Stomach (tissue), 9 donors: ENCODE results near the gene KLHDC8A. TPM values are rescaled to one million over a fixed set of nuclear protein-coding genes. Genes with fewer than 3 reads are reported as not detected.
A peak's percentile ranks its signal among the peaks of the same experiment; 100 is the strongest.

Source experiments
- DNase-seq, 2 donors: peaks; one replicate each; pipeline versions ENCODE4 v3.0.0 to v3.0.0-alpha.2; 2013 to 2019
- H3K27ac ChIP-seq, 5 donors: fragments of 200-600 bp in 4 of 5; sonication (generic) in 4 of 5; one replicate each; pipeline ENCODE4 v1.5.1; 2013 to 2019; ENCODE audit warnings: mild to moderate bottlenecking in 1 of 5, moderate library complexity in 1 of 5
- H3K27me3 ChIP-seq, 3 donors: fragments of 200-600 bp; sonication (generic); one replicate each; pipeline ENCODE4 v1.5.1; 2017 to 2019; ENCODE audit warnings: mixed run types in 1 of 3
- H3K36me3 ChIP-seq, 4 donors: fragments of 200-600 bp; sonication (generic); 1 replicate in 3 of 4; 2 replicates in 1 of 4; pipeline ENCODE4 v1.5.1; 2016 to 2019
- H3K4me1 ChIP-seq, 4 donors: fragments of 200-600 bp; sonication (generic); one replicate each; pipeline ENCODE4 v1.5.1; 2016 to 2019
- H3K4me3 ChIP-seq, 4 donors: fragments of 200-600 bp; sonication (generic) in 3 of 4; one replicate each; pipeline ENCODE4 v1.5.1; 2016 to 2019; ENCODE audit warnings: mild to moderate bottlenecking in 1 of 4
- H3K9me3 ChIP-seq, 4 donors: fragments of 200-600 bp; sonication (generic); one replicate each; pipeline ENCODE4 v1.5.1; 2016 to 2019
- EP300 ChIP-seq: sonication (generic); formaldehyde crosslinking; IDR thresholded peaks from one replicate; pipeline ENCODE4 v1.6.1; 2017; ENCODE audit warnings: antibody characterized with exemption
- POLR2A ChIP-seq, 4 donors: fragments of 450-650 bp; IDR thresholded peaks; one replicate each; pipeline ENCODE4 v1.6.1; 2016; ENCODE audit warnings: antibody characterized with exemption in 4 of 4, control low read depth in 2 of 4, mild to moderate bottlenecking in 1 of 4, moderate library complexity in 1 of 4
- POLR2AphosphoS5 ChIP-seq, 3 donors: sonication (generic); formaldehyde crosslinking; IDR thresholded peaks; one replicate each; pipeline ENCODE4 v1.6.1; 2016; ENCODE audit warnings: antibody characterized with exemption in 3 of 3
- WGBS, 5 donors: extraction: QIAGEN DNeasy Blood & Tissue Kit in 3 of 5; methylation state at CpG; one replicate each; pipeline versions ENCODE4 v1.1.5 to v1.1.7; 2013 to 2018; 5-methylcytosine and 5-hydroxymethylcytosine counted together
- intact Hi-C: fragments of 100-400 bp; cut with DNase I; formaldehyde crosslinking; loops from one replicate; pipeline ENCODE4 v1.15.1; 2023; ENCODE audit warnings: low total_unique reads
- polyA plus RNA-seq, 3 donors: library from polyadenylated mRNA; stranded (reverse); fragments of 200-250 nt; gene quantifications; one replicate each; pipeline ENCODE4 v1.2.3, GENCODE V29; 2013
- total RNA-seq, 5 donors: library from RNA; depleted of rRNA; stranded (reverse); fragments of >200 nt; gene quantifications; one replicate each; pipeline versions ENCODE4 v1.1.0 to v1.2.3, GENCODE V29; 2014 to 2016
- TF ChIP-seq, protein P1 (sequence below), 7 experiments: fragments of 450-650 bp in 4 of 7; fragments of 200-600 bp in 3 of 7; sonication (generic) in 3 of 7; IDR thresholded peaks; one replicate each; pipeline ENCODE4 v1.5.1; 2016 to 2019; ENCODE audit warnings: antibody characterized with exemption in 7 of 7, control low read depth in 2 of 7, mild to moderate bottlenecking in 1 of 7
- donor health status: healthy with polysubstance abuse.
- donor health status: Bipolar disorder and iron deficiency.
- donor health status: healthy.

Gene KLHDC8A
- total and polyA plus RNA-seq, 8 donors = 0.72 to 6.9 (median 2.8) TPM; not detected in 2

DNA sequence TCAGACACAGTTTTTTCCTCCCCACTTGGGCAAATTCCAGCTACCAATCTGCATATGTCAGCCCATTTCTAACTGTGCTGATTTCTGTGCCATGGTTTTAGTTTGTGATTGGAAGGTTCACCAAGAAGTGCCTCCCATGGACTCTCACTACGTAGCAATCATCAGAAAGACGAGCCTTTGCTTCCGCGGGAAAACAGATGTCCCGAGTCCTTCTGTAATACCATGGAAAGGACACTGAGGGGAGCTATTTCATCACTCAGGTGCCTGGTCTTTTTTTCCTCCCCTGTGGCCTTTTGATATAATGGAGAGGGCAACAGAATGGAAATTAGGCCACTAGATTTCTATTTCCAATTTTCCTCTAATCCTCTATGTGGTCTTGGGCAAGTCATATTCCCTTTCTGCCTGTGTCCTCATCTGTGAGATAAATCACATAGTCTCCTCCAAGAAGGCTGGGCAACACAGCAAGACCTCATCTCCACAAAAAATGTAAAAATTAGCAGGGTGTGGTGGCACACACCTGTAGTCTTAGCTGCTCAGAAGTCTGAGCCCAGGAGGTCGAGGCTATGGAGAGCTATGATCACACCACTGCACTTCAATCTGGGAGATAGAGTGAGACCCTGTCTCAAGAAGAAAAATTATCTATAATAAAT is 40.4 kb upstream of the KLHDC8A start:
- H3K27me3 ChIP-seq = peaks cover 0 to 11% (median 0%) of the 10 kb centered on the region in 3 donors
- no peaks in the 10 kb centered on the region for H3K36me3 ChIP-seq
- intact Hi-C loops = no loop called here
- 2 to 6% (median 5%) methylated on average over 6 of the region's 6 CpGs for WGBS, 5 donors
- peak in 1 of 2 donors; percentile 66 for DNase-seq
- no peak overlapping the region for H3K27ac ChIP-seq
- no peak overlapping the region for H3K4me3 ChIP-seq
- H3K9me3 ChIP-seq = no peaks in the 10 kb centered on the region
- TF ChIP-seq EP300 (no peak), POLR2A (IDR thresholded peaks at IDR 0.05) (no peak), POLR2AphosphoS5 (IDR thresholded peaks at IDR 0.05) (no peak)
- TF ChIP-seq, protein P1, sequence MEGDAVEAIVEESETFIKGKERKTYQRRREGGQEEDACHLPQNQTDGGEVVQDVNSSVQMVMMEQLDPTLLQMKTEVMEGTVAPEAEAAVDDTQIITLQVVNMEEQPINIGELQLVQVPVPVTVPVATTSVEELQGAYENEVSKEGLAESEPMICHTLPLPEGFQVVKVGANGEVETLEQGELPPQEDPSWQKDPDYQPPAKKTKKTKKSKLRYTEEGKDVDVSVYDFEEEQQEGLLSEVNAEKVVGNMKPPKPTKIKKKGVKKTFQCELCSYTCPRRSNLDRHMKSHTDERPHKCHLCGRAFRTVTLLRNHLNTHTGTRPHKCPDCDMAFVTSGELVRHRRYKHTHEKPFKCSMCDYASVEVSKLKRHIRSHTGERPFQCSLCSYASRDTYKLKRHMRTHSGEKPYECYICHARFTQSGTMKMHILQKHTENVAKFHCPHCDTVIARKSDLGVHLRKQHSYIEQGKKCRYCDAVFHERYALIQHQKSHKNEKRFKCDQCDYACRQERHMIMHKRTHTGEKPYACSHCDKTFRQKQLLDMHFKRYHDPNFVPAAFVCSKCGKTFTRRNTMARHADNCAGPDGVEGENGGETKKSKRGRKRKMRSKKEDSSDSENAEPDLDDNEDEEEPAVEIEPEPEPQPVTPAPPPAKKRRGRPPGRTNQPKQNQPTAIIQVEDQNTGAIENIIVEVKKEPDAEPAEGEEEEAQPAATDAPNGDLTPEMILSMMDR (IDR thresholded peaks at IDR 0.05) = peak in 5 of 7 experiments; percentile 44 to 67 (median 58)
- H3K4me1 ChIP-seq = no peaks in the 10 kb centered on the region

GRCh38 chr1:205395616-205396015 is 38.9 kb upstream of the KLHDC8A start:
- TF ChIP-seq EP300 (no peak), POLR2A (IDR thresholded peaks at IDR 0.05) (no peak), POLR2AphosphoS5 (IDR thresholded peaks at IDR 0.05) (no peak)
- TF ChIP-seq, protein P1 (IDR thresholded peaks at IDR 0.05) = no peak
- Histone ChIP-seq H3K9me3 (no peaks in the 10 kb centered on the region), H3K27me3 (peaks cover 0 to 24% (median 0%) of the 10 kb centered on the region in 3 donors), H3K4me3 (no peak overlapping the region), H3K4me1 (no peaks in the 10 kb centered on the region), H3K27ac (no peak overlapping the region), H3K36me3 (no peaks in the 10 kb centered on the region)
- intact Hi-C loops = no loop called here
- 72 to 83% (median 81%) methylated on average over 3 of the region's 3 CpGs for WGBS, 5 donors
- no peak for DNase-seq

- H3K36me3 ChIP-seq = no peaks in the 10 kb centered on the region
- no peaks in the 10 kb centered on the region for H3K9me3 ChIP-seq
- no peak for DNase-seq
- H3K4me3 ChIP-seq = no peak overlapping the region
- no peaks in the 10 kb centered on the region for H3K4me1 ChIP-seq
- peaks cover 0 to 27% (median 0%) of the 10 kb centered on the region in 3 donors for H3K27me3 ChIP-seq
- TF ChIP-seq POLR2AphosphoS5 (IDR thresholded peaks at IDR 0.05) = no peak
- TF ChIP-seq EP300 = no peak
- no peak for TF ChIP-seq POLR2A (IDR thresholded peaks at IDR 0.05)
- TF ChIP-seq, protein P1 (IDR thresholded peaks at IDR 0.05) = no peak
- 45 to 78% (median 57%) methylated on average over 1 of the region's 1 CpG for WGBS, 5 donors
- H3K27ac ChIP-seq = no peak overlapping the region
- intact Hi-C loops = no loop called here
Measured at GRCh38 chr1:205392650-205393049, 35.9 kb upstream of the KLHDC8A start.

DNA sequence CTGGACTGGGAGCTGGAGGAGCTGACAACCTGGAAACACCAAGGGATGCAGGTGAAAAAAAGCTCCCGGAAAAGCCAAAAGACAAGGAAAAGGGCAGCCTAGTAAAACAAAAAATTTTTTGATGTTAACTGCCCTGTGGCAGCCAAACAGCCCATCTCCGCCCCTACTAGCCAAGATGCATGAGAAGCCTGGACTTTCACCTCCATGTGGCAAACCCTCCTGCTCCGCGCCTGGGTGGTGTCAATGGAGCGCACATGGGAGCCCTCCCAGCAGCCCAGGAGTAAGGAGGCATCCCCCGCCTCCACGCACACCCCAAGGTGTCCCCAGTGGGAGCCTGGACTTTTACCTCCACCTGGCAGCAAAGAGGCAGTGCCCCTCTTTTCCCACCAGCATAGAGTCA is 34.7 kb upstream of the KLHDC8A start:
- H3K4me1 ChIP-seq = no peaks in the 10 kb centered on the region
- H3K36me3 ChIP-seq = no peaks in the 10 kb centered on the region
- intact Hi-C loops = no loop called here
- no peaks in the 10 kb centered on the region for H3K9me3 ChIP-seq
- 69 to 88% (median 80%) methylated on average over 5 to 7 of the region's 7 CpGs for WGBS, 5 donors
- H3K27me3 ChIP-seq = peaks cover 0 to 27% (median 0%) of the 10 kb centered on the region in 3 donors
- H3K27ac ChIP-seq = no peak overlapping the region
- DNase-seq = no peak
- TF ChIP-seq POLR2AphosphoS5 (IDR thresholded peaks at IDR 0.05) (no peak), EP300 (no peak), POLR2A (IDR thresholded peaks at IDR 0.05) (no peak)
- TF ChIP-seq, protein P1 (IDR thresholded peaks at IDR 0.05) = no peak
- H3K4me3 ChIP-seq = no peak overlapping the region
